C4-2B (cell line): ENCODE results near the gene EPHB4.

Source experiments
- H3K27ac ChIP-seq: fragments of 450-650 bp; 2 replicates; pipeline ENCODE4 v1.5.1; 2017
- CTCF ChIP-seq: fragments of 450-650 bp; conservative IDR thresholded peaks from 2 replicates; pipeline ENCODE4 v1.5.1; 2017; ENCODE audit warnings: mild to moderate bottlenecking
- ZFX ChIP-seq: fragments of 450-650 bp; IDR thresholded peaks from 2 replicates; pipeline ENCODE4 v1.6.1; 2017

Gene EPHB4

GRCh38 chr7:100867040-100867775 lies 39.9 kb upstream of the EPHB4 start, which contains the start of gene TRIP6:
Gene TRIP6, plus strand, starts transcription at chr7:100867387. Its CDS starts 111 bp downstream, at chr7:100867498.
- TF ChIP-seq CTCF (no peak), ZFX (no peak)
- H3K27ac ChIP-seq: peak within 1 kb of the TSS; percentile 56

GRCh38 chr7:100866729-100867039 lies 39.4 kb upstream of the EPHB4 start:
- TF ChIP-seq ZFX (no peak), CTCF (no peak)
- peak overlapping the region; percentile 56 for H3K27ac ChIP-seq

- peak overlapping the region; percentile 56 for H3K27ac ChIP-seq
- no peak for TF ChIP-seq CTCF
- TF ChIP-seq ZFX: peak; percentile 25; the same call in 1 of the 2 replicates
Measured at GRCh38 chr7:100865938-100866728, 38.8 kb upstream of the EPHB4 start.

- H3K27ac ChIP-seq: peak overlapping the region; percentile 56
Measured at GRCh38 chr7:100865372-100865911, 38.1 kb upstream of the EPHB4 start.

GRCh38 chr7:100864263-100864845 lies 37.0 kb upstream of the EPHB4 start:
- TF ChIP-seq ZFX (no peak), CTCF (no peak)
- no peak overlapping the region for H3K27ac ChIP-seq

More at GRCh38 chr7:100865372-100865911, 38.1 kb upstream of the EPHB4 start:
- TF ChIP-seq CTCF (no peak), ZFX (no peak)

- TF ChIP-seq ZFX (no peak), CTCF (no peak)
- 0 out of 2 replicates have a peak overlapping the region, but pooled peaks have one; percentile 4 for H3K27ac ChIP-seq
Measured at GRCh38 chr7:100863406-100863950, 36.2 kb upstream of the EPHB4 start.
